GM12875 (cell line): Measurements from ENCODE around the gene UBE2E3.
"Not testable (repeated sequence)": the region's sequence is repeated elsewhere in the genome, so short reads cannot be mapped to it uniquely, and the experiment has no call there.

Source experiments
- H3K4me3 ChIP-seq: one replicate; pipeline ENCODE4 v1.5.1; 2011; ENCODE audit warnings: low read depth, low read length, control low read depth
- CTCF ChIP-seq: IDR thresholded peaks from 2 replicates; pipeline ENCODE4 v1.5.1; 2011; ENCODE audit warnings: low read depth, mild to moderate bottlenecking, control low read depth, inconsistent platforms, low read length, moderate library complexity, borderline replicate concordance; ENCODE audit not compliant: insufficient read depth

Gene UBE2E3

DNA sequence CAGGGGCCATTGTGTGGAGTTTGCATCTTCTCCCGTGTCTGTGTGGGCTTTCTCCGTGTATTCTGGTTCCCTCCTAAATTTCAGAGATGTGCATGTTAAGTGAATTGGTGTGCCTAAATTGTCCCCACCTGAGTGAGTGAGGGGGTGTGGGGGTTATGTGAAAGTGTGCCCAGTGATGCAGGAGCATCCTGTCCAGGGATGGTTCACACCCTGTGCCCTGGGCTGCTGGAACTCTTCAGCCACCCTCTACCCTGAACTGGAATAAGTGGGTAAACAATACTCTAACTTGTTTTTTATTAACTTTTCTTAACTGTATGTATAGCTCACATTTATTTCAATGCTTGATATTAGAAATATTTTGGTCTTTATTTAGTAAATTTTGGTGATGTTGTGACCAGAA lies 56.0 kb downstream of the UBE2E3 start:
- TF ChIP-seq CTCF = no peak
- no peak overlapping the region for H3K4me3 ChIP-seq

DNA sequence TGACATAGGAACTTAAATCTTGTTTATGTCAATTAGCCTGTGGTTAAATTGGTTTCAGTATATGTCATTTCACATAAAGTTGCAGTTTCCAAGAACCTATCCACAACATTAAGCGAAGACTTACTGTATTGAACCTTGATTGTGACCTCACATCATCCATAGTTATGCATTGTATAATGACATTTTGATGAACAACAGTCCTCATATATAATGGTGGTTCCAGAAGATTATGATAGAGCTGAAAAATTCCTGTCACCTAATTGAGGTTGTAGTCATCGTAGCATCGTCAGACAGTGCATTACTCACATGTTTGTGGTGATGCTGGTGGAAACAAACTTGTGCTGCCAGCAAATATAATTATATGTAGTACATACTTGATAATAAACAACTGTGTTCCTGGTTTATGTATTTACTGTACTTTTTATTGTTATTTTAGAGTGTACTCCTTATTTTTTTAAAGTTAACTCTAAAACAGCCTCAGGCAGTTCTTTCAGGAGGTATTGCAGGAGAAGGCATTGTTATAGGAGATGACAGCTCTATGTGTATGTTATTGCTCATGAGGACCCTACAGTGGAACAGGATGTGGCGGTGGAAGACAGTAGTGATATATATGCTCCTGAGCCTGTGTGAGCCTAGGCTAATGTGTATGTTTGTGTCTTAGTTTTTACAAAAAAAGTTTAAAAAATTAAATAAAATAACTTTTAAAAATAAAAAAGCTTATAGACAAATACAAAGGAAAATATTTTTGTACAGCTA lies 56.6 kb downstream of the UBE2E3 start:
- no peak for TF ChIP-seq CTCF
- no peak overlapping the region for H3K4me3 ChIP-seq

GRCh38 chr2:181037922-181038321 lies 57.5 kb downstream of the UBE2E3 start:
- TF ChIP-seq CTCF = no peak
- no peak overlapping the region for H3K4me3 ChIP-seq

DNA sequence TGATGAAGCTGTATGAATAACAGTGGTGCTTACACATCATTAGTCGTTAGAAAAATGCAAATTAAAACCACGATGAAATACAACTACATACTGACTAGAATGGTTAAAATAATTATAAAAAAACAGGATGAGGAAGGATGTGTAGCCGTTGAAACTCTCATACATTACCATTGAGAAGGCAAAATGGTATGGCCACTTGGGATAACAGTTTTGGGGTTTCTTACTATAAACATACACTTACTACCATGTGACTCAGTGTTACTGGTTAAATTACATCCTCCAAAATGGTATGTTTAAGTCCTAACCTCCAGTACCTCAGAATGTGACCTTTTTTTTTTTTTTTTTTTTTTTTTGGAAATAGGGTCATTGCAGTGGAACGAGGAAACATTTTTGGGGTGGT lies 58.4 kb downstream of the UBE2E3 start:
- no peak for TF ChIP-seq CTCF
- no peak overlapping the region for H3K4me3 ChIP-seq

DNA sequence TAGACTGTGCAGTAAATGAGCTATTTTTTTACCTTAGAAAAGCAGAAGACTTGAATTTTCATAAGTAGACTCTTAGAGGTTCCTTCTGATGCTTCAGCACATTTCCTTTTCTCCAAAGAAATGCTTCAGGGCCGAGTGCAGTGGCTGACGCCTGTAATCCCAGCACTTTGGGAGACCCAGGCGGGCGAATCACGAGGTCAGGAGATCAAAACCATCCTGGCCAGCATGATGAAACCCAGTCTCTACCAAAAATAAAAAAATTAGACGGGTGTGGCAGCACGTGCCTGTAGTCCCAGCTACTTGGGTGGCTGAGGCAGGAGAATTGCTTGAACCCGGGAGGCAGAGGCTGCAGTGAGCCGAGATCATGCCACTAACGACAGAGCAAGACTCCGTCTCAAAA lies 60.4 kb downstream of the UBE2E3 start:
- H3K4me3 ChIP-seq = not testable (repeated sequence)

DNA sequence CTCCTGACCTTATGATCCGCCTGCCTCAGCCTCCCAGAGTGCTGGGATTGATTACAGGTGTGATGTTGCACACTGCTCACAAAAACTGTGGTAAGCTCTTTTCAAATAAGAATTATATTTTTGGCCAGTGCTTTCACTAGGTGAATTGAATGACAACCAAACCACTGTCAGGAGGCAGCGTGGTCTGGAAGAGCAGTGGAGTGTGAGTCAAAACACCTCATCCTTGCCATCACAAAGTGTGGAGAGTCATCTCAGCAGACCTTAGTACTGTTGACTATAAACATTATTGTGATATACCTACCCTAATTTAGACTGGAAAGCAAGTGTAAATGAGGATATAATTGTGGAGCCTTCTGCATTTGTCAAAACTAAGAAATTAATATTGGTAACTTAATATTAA lies 61.3 kb downstream of the UBE2E3 start:
- H3K4me3 ChIP-seq = no peak overlapping the region
- TF ChIP-seq CTCF = no peak

- H3K4me3 ChIP-seq = no peak overlapping the region
- no peak for TF ChIP-seq CTCF
Observed at GRCh38 chr2:181042706-181043105, 62.3 kb downstream of the UBE2E3 start.
